Measurements from ENCODE around the gene ZNF592.
"Not testable (repeated sequence)": the region's sequence is repeated elsewhere in the genome, so short reads cannot be mapped to it uniquely, and the experiment has no call there.

Gene ZNF592

DNA sequence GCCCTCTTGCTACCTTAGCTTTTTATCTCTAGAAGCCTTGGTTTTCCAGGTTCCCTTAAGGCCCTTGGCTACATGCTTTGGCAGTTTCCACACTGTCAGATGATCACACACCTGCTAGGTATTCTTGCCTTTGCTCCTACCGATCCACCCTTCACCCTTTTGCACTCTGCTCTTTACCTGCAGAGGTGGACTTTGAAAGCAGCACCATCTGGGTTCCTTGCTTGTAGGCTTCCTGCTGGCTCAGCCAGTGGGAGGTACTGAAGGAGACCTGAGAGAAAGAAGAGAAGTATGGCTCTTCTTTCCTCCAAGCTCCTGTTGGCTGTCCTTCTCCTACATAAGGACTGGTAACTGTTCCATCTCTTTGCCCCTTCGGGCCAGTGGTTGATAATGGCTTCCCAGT is 7.3 kb upstream of the ZNF592 start:
- no peak for DNase-seq (ENCODE audit: low read depth)
- H3K4me3 ChIP-seq (ENCODE audit: low read depth, low read length) = no peak overlapping the region
- TF ChIP-seq, protein P1, sequence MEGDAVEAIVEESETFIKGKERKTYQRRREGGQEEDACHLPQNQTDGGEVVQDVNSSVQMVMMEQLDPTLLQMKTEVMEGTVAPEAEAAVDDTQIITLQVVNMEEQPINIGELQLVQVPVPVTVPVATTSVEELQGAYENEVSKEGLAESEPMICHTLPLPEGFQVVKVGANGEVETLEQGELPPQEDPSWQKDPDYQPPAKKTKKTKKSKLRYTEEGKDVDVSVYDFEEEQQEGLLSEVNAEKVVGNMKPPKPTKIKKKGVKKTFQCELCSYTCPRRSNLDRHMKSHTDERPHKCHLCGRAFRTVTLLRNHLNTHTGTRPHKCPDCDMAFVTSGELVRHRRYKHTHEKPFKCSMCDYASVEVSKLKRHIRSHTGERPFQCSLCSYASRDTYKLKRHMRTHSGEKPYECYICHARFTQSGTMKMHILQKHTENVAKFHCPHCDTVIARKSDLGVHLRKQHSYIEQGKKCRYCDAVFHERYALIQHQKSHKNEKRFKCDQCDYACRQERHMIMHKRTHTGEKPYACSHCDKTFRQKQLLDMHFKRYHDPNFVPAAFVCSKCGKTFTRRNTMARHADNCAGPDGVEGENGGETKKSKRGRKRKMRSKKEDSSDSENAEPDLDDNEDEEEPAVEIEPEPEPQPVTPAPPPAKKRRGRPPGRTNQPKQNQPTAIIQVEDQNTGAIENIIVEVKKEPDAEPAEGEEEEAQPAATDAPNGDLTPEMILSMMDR (conservative IDR thresholded peaks at IDR 0.05; ENCODE audit: low read depth, low read length) = no peak

DNA sequence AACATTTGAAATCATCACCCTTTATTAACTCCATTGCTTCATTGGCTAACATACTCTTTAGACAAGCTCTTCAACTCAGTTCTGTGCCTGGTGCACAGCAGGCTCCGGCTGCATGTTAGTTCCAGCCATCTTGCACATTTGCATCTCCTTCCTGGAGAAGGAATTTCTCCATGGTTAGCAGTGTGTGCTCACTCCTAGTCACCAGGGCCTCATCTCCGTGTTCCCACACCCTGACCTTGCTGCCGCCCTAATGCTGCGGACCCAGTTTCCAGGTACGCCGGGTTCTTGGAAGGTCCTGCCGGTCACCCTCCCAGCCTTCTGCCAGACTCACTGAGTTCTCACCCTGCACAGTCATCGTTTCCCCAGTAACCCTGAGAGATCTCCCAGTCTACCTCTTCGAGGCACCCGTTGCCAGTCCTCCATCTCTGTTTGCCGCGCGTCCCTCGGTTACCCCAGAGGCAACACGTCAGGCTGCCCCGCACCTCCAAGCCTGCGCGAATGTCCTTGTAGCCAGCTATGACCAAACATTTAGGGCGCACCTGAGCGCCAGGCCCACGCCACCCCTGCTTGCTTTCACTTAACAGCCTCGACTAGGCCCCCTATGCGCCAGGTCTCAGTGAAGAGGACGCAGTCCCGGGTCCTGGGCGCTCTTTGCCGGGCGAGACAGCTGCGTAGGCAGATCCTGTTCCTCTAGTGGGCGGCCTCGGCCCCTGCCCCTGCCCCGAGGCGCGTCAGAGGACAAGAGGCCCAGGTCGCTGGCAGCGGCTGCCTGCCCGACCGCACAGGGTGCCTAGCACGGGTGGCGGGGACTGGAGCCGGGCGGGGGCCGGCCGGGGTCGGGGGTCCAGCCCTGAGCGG is 747 bp upstream of the ZNF592 start:
- DNase-seq (ENCODE audit: low read depth) = peak; percentile 66
- H3K4me3 ChIP-seq (ENCODE audit: low read depth, low read length) = peak overlapping the region; percentile 86
- TF ChIP-seq, protein P1 (conservative IDR thresholded peaks at IDR 0.05; ENCODE audit: low read depth, low read length) = peak; percentile 15

DNA sequence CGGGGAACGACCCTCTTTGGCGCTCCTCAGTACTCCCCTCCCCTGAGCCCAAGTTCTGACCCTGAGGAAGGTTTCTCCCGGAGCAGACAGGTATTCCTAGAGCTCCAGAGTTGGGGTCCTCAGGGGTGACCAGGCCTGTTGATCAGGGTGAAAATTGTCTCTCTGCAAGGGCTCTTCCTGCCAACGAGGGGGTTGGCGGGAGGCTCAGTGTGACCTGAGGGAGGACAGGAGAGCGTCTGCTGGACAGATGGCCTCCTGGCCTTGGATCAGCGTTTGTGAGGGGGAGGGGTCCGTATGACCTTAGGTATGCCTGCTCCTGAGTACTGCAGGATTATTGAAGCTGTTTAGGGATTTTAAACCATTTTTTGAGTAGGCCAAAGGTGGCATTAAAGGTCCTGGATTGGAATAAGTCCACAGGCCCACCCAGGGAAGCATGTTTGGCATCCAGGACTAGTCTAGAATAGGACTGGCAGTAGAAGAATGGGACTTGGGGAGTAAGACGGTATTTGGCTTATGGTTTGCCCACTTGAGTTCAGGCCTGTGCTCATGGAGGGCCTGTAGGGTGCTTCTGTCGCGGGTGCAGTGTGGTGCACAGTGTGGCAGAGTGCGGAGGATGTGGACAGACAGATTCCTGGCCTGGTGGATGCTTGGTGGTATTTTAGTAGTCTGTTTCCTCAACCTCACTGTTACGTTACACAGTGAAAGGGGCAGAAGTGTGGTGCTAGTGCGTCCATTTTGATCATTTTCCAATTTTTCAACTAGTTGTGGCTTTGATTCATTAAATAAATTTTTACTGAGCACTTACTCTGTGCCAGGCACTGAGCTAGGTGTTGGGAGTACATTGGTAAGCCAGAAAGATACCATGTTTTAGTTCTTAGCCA is 959 bp downstream of the ZNF592 start:
- peak overlapping the region; percentile 86 for H3K4me3 ChIP-seq (ENCODE audit: low read depth, low read length)
- TF ChIP-seq, protein P1 (conservative IDR thresholded peaks at IDR 0.05; ENCODE audit: low read depth, low read length) = peak; percentile 19
- peak; percentile 41 for DNase-seq (ENCODE audit: low read depth)

DNA sequence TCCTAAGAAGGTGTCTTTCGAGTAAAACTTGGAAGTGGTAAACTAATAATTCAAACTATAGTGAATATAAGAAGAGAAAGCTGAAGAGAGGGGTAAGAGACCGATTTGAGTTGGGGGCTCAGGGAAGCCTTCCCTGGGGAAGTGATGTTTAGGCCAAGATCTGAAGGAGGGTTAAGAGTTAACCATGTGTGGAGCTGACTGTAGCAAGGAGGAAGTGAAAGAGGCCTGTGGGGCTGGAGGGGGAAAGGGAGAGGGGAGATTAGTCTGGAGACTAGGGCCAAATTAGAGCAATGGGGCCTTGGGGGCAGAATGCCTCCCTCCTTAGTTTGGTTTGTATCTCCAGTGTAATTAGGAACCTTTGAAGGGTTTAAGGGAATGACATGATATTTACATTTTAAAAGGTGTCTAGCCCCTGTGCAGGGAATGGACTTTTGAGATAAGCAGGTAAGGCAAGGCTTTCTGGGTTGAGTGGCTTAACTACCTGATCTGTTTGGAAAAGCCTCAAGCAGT is 2.2 kb downstream of the ZNF592 start:
- H3K4me3 ChIP-seq (ENCODE audit: low read depth, low read length) = peak overlapping the region; percentile 20
- no peak for DNase-seq (ENCODE audit: low read depth)
- TF ChIP-seq, protein P1 (conservative IDR thresholded peaks at IDR 0.05; ENCODE audit: low read depth, low read length) = no peak

DNA sequence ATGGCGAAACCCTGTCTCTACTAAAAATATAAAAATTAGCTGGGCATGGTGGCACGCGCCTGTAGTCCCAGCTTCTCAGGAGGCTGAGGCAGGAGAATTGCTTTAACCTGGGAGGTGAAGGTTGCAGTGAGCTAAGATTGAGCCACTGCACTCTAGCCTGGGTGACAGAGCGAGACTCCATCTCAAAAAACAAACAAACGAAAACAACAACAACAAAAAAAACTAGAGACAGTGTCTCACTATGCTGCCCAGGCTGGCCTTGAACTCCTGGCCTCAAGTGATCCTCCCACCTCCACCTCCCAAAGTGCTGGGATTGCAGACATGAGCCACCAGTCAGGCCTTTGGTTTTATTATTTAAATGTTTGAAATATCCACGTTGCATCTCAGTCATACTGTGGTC is 3.3 kb downstream of the ZNF592 start:
- not testable (repeated sequence) for H3K4me3 ChIP-seq (ENCODE audit: low read depth, low read length); DNase-seq (ENCODE audit: low read depth)

- H3K4me3 ChIP-seq (ENCODE audit: low read depth, low read length) = no peak overlapping the region
- DNase-seq (ENCODE audit: low read depth) = no peak
- TF ChIP-seq, protein P1 (conservative IDR thresholded peaks at IDR 0.05; ENCODE audit: low read depth, low read length) = no peak
Measured at GRCh38 chr15:84752195-84752594, 3.8 kb downstream of the ZNF592 start.

DNA sequence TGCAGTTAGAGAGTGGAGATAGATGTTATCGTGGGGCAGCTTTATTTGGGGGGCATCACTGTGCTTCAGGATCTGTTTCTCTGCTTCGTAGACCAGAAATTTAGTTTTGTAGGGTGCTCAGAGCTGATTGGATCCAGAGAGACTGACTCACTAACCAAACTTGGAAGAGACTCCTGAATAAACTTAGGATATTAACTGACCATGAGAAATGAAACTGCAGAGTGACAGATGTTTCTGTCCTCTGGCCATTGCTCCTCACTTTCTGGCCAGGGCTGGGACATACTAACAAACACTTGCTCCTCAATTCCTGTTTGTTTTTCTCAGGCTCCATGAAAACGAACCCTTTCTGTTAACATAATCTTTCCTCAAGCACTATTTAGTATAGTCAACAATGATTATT is 4.3 kb downstream of the ZNF592 start:
- peak; percentile 41 for DNase-seq (ENCODE audit: low read depth)
- no peak overlapping the region for H3K4me3 ChIP-seq (ENCODE audit: low read depth, low read length)
- TF ChIP-seq, protein P1 (conservative IDR thresholded peaks at IDR 0.05; ENCODE audit: low read depth, low read length) = no peak

DNA sequence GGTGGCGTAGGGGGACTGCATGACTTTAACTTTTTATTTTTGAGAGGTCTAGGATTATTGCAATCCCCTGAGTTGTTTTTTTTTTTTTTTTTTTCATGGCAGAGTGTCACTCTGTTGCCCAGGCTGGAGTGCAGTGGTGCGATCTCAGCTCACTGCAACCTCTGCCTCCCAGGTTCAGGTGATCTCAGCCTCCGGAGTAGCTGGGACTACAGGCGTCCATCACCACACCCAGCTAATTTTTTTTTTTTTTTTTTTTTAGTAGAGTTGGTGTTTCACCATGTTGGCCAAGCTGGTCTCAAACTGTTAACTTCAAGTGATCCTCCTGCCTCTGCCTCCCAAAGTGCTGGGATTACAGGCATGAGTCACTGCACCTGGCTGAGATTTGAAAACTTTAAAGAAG is 6.5 kb downstream of the ZNF592 start:
- DNase-seq (ENCODE audit: low read depth); H3K4me3 ChIP-seq (ENCODE audit: low read depth, low read length): not testable (repeated sequence)
